ENCODE results near the gene SERPINA12.

The SERPINA12 gene

DNA sequence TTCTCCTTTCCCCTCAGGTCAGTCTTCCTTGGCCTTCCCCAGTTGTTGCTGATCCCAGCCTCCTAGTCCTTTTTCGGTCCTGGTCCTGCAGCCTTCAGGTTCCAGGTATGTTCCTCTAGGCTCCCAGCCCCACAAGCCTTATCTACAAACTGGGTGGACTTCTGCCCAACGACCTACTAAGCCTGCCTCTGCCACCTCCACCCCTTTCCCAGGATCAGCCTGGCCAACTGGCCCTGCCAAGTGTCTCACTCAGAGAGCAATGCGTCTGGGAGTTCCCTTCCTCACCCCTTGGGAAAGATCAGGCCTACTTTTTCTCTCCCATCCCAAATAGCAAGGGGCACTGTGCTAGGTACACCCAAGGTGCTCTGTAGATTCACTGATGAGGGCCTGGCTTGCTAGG lies at the start of gene SERPINA12:
Gene SERPINA12 (minus strand): TSS at position 114 of the 400 bp plus-strand sequence. CDS start 11,072 bp downstream, outside the sequence.
- DNase-seq (ENCODE audit: low read depth) = no peak

GRCh38 chr14:94558842-94559241 lies 49.6 kb upstream of the SERPINA12 start:
- DNase-seq (ENCODE audit: low read depth) = no peak

DNA sequence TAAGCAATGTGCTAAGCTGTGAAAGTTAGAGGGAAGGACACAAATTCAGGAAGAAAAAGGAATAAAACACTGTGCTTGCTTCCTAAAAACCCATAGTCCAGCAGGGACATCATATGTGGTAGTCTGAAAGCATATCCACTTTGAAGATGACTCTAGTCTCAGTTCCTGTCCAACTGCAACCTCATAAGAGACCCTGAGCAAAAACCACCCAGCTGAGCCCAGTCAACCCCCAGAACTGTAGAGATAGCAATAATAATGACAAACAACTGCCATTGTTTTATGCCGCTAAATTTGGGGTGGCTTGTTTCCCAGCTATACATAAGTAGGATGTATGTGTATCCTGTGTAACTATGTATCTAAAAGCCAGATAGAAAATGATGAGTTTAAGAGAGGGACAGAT lies 48.1 kb upstream of the SERPINA12 start:
- DNase-seq (ENCODE audit: low read depth) = no peak

- DNase-seq (ENCODE audit: low read depth) = no peak
Observed at GRCh38 chr14:94555991-94556390, 46.7 kb upstream of the SERPINA12 start.

- no peak for DNase-seq (ENCODE audit: low read depth)
Observed at GRCh38 chr14:94550041-94550440, 40.8 kb upstream of the SERPINA12 start.

GRCh38 chr14:94548999-94549985 lies 40.0 kb upstream of the SERPINA12 start:
- DNase-seq (ENCODE audit: low read depth) = peak; percentile 23

GRCh38 chr14:94548131-94548998 lies 39.1 kb upstream of the SERPINA12 start:
- DNase-seq (ENCODE audit: low read depth) = no peak

GRCh38 chr14:94547726-94548125 lies 38.5 kb upstream of the SERPINA12 start:
- no peak for DNase-seq (ENCODE audit: low read depth)

GRCh38 chr14:94547151-94547680 lies 37.9 kb upstream of the SERPINA12 start:
- DNase-seq (ENCODE audit: low read depth) = no peak

GRCh38 chr14:94545131-94545841 lies 36.0 kb upstream of the SERPINA12 start:
- no peak for DNase-seq (ENCODE audit: low read depth)

DNA sequence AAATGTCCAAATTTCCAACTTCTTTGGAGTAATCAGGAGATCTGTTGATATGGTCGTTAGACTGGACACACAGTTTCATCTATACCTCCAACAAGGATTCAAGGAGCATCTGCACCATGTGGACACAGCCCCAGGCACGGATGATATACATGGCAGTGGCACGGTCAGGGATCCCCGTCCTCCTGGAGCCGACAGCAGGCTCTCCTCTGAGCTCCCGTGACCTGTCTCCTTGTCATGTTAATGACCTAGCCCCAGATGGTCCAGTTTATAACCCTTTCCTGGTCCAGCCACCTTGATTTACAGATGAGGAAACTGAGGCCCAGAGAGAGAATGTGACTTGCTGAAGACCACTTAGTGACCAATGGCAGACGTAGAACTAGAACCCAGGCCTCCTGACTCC lies 35.5 kb upstream of the SERPINA12 start:
- no peak for DNase-seq (ENCODE audit: low read depth)

DNA sequence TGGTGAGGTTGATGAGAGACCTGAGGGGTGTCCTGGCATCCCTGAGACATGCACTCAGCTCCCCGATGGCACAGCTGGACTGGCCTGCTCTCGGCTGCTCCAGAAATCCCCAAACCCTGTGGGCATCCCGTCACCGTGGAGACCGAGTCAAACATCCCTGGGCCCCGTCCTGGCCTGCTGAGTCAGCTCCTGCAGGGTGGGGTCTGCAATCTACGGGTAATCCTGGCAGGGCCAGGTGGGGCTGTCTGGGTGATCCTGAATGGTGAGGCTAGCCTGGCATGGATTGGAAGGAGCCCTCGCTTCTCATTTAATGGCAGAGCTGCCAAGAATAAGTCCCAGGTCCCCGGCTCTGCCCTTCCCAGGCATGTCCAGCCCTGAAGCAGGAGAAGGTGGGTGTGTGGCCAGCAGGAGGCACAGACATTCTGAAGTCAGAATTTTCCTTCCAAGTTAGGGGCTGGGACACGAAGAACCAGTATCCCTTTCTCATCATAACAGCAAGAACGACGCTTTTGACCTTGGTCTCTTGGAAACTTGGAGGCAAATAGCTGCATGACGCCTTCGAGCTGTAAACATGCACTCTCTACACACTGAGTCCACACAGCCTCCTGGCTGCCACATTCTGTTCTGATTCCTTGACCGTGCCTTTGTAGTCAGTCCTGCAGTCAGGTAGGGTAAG lies 34.3 kb upstream of the SERPINA12 start:
- DNase-seq (ENCODE audit: low read depth) = no peak

DNA sequence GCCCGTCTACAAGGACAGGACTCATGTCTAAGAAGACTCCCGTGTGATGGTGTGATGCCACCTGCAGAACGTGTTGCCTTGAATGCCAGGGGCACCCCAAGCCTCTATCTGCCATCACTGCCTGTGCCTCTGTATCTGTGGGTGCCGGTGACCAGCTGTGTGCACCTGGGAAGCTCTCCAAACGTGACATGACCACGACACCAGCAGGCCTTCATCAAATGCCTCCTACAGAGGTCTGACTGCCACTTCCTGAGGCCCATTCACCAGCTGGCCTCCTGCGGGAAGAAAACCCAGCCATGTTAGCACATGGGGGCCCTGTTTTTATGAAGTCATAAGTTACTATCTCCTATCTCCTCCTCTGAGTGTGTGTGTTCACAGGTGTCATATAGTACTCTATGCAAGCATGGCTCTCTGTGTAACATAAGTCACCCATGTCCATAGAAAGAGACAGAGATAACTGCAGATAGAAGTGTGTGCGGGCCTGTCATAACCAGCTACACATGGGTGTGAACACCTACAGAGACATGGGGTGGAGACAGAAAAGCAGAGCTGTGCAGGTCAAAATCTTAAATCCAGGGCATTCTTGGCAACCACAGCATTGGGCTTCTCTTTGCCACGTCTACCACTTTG lies 33.7 kb upstream of the SERPINA12 start:
- no peak for DNase-seq (ENCODE audit: low read depth)

GRCh38 chr14:94542111-94542810 lies 33.0 kb upstream of the SERPINA12 start:
- no peak for DNase-seq (ENCODE audit: low read depth)

- DNase-seq (ENCODE audit: low read depth) = no peak
Observed at GRCh38 chr14:94541234-94541975, 32.1 kb upstream of the SERPINA12 start.

- no peak for DNase-seq (ENCODE audit: low read depth)
Observed at GRCh38 chr14:94540031-94540794, 30.9 kb upstream of the SERPINA12 start.

GRCh38 chr14:94539181-94539580 lies 29.9 kb upstream of the SERPINA12 start:
- no peak for DNase-seq (ENCODE audit: low read depth)

GRCh38 chr14:94538070-94538740 lies 28.9 kb upstream of the SERPINA12 start:
- DNase-seq (ENCODE audit: low read depth) = no peak
